AG09319 (cell line): ENCODE results near the gene KRTAP5-4.

Experiments
- DNase-seq: peaks from one replicate; pipeline ENCODE4 v3.0.0-alpha.2; 2010; ENCODE audit warnings: low read depth; ENCODE audit errors: extremely low read depth
- TF ChIP-seq, protein P1 (sequence below): IDR thresholded peaks from 2 replicates; pipeline ENCODE4 v1.5.1; 2011; ENCODE audit warnings: low read depth, mild to moderate bottlenecking, inconsistent platforms, low read length, moderate library complexity

The KRTAP5-4 gene

DNA sequence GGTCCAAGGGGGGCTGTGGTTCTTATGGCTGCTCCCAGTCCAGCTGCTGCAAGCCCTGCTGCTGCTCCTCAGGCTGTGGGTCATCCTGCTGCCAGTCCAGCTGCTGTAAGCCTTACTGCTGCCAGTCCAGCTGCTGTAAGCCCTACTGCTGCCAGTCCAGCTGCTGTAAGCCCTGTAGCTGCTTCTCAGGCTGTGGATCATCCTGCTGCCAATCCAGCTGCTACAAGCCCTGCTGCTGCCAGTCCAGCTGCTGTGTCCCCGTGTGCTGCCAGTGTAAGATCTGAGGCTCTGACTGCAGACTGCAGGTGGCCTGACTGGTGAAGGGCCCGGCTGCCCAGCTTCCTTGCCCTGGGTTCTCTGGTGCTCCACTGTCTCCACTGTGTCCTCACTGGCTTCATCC is 8.3 kb upstream of the KRTAP5-4 start:
- TF ChIP-seq, protein P1, sequence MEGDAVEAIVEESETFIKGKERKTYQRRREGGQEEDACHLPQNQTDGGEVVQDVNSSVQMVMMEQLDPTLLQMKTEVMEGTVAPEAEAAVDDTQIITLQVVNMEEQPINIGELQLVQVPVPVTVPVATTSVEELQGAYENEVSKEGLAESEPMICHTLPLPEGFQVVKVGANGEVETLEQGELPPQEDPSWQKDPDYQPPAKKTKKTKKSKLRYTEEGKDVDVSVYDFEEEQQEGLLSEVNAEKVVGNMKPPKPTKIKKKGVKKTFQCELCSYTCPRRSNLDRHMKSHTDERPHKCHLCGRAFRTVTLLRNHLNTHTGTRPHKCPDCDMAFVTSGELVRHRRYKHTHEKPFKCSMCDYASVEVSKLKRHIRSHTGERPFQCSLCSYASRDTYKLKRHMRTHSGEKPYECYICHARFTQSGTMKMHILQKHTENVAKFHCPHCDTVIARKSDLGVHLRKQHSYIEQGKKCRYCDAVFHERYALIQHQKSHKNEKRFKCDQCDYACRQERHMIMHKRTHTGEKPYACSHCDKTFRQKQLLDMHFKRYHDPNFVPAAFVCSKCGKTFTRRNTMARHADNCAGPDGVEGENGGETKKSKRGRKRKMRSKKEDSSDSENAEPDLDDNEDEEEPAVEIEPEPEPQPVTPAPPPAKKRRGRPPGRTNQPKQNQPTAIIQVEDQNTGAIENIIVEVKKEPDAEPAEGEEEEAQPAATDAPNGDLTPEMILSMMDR, result no peak
- DNase-seq, result no peak

DNA sequence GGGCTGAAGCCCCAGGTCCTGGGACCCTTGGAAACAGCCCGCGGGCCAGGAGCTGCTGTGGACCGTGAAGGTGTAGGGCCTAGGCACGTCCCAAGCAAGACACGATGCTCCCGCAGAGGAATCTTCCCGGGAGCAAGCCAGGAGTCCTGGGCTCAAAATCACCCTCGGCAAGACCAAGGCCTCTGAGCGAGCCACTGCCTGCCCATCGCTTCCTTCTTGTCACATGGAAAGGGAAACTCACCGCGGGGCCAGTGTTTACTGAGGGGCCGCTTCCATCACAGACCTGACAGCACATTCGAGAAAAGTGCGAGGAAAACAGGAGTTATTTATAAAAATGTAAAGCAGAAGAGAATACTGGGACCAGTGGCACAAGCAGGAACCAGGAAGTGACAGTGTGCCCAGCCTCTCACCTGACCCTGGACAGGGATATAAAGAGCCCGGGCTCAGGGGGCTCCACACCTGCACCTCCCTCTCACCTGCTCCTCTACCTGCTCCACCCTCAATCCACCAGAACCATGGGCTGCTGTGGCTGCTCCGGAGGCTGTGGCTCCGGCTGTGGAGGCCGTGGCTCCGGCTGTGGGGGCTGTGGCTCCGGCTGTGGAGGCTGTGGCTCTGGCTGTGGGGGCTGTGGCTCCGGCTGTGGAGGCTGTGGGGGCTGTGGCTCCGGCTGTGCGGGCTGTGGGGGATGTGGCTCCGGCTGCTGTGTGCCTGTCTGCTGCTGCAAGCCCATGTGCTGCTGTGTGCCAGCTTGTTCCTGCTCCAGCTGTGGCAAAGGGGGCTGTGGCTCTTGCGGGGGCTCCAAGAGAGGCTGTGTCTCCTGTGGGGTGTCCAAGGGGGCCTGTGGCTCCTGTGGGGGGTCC is 7.6 kb upstream of the KRTAP5-4 start, which contains the start of gene KRTAP5-5:
KRTAP5-5 (plus strand) TSS at position 450 of the 860 bp plus-strand sequence; CDS start at position 516, 66 bp downstream.
- no peak for DNase-seq
- TF ChIP-seq, protein P1, result no peak

DNA sequence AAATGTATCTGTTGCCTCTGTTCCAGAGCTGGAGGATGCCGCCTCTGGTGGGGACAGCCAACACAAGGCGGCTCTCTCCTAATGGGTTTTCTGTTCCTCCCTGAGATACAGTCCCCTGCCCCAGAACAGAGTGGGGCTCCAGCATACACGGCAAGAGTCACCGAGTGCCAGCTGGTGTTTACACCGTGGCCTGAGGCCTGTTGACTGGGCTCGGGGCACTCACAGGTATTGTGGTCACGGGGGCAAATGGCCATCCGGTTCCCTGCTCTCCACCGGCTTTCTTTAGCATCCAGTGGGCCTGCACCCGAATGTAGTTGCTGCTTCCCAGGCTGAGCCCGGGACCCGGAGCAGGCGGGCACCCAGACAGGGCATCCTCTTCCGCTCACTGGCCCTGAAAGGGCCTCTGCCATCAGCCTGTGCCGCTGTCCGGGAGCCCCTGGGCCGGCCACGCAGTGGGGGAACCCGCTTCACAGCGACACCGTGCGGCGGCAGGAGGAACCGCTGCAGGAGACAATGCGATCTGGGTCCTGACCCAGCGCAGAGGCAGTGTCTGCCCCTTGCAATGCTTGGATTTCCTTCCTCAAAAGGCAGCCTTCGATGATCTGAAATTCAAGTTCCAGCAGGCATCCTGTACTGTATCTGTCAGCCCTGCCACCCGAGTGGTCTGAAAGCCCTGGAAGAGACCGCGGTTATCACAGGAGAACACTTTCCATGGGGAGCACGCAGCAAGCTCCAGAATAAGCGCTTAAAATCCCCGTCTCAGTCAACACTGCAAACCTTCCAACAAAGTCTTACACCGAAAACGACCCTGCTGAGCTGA is 6.8 kb upstream of the KRTAP5-4 start:
- peak; percentile 3 for DNase-seq
- TF ChIP-seq, protein P1, result peak; percentile 91

DNA sequence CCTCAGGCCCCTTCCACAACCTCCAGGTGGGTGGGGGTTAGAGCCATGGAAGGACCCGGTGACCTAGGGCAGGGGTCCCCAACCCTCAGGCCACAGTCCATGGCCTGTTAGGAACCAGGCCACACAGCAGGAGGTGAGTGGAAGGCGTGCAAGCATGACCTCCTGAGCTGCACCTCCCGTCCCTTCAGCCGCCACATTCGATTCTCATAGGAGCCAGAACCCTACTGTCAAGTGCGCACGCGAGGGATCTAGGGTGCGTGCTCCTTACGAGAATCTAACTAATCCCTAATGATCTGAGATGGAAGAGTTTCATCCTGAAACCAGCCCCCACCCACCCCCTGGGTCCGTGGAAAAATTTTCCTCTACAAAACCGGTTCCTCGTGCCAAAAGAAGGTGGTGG is 3.6 kb upstream of the KRTAP5-4 start:
- DNase-seq, result no peak
- TF ChIP-seq, protein P1, result no peak

DNA sequence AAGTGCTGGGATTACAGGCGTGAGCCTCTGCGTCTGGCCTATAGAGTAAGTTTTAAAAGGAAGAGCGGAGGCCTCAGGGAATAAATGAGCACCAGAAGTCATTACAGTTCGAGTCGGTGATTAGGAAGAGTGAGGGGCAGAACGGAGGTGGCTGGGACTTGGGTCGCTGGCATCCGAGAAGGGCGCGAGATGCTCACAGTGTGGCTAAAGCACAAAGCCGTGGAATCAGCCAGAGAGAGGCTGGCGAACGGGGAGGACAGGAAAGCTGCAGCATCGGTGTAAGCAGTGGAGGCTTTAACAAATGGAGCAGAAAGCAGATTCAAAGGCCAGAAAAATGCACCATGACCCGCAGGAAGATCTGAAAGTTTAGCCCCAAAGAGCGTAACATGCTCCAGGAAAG is 2.7 kb upstream of the KRTAP5-4 start:
- no peak for DNase-seq

DNA sequence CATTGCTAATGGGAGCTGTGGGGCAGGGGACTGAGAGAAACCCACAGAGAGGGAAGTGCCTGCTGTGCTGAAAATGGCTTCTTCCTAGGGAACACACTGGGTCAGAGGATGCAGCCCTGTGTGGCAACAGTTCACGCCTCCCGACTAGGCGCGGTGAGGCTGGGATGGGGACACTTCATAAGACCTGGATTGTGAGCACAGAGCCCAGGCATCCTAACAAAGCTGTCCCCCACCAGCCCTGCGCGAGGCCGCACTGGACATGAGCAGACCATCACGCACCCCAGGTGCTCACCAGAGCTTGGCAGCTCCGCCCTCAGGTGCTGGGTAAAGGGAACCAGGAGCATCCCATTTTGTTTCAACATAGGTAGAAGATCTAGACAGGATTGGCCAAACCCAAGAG is 1.8 kb upstream of the KRTAP5-4 start:
- TF ChIP-seq, protein P1, result no peak
- DNase-seq, result no peak

More for the DNA sequence above, 2.7 kb upstream of the KRTAP5-4 start:
- TF ChIP-seq, protein P1, result no peak

DNA sequence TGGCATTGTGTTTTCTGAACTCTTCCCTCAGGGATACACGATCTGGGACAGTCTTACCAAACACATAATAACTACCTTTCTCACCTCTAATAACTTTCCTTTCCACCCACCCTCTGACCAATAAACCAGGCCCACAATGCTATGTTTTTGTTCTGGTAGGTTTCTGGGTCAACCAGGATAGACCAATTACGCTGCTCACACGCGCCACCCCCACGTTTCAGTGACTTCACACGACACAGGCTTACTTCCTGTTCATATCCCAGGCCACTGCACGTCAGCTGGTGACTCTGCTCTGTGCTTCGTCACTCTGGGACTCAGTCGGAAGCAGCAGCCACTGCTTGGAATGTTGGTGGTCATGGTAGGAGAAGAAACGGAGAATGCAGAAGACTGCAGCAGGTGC is 2.5 kb downstream of the KRTAP5-4 start:
- DNase-seq, result no peak

More for the DNA sequence above, 2.5 kb downstream of the KRTAP5-4 start:
- TF ChIP-seq, protein P1, result no peak
